ENCODE data around the gene AOPEP.

Gene AOPEP

GRCh38 chr9:94979904-94980507 lies 253.5 kb downstream of the AOPEP start:
- no peak for DNase-seq

DNA sequence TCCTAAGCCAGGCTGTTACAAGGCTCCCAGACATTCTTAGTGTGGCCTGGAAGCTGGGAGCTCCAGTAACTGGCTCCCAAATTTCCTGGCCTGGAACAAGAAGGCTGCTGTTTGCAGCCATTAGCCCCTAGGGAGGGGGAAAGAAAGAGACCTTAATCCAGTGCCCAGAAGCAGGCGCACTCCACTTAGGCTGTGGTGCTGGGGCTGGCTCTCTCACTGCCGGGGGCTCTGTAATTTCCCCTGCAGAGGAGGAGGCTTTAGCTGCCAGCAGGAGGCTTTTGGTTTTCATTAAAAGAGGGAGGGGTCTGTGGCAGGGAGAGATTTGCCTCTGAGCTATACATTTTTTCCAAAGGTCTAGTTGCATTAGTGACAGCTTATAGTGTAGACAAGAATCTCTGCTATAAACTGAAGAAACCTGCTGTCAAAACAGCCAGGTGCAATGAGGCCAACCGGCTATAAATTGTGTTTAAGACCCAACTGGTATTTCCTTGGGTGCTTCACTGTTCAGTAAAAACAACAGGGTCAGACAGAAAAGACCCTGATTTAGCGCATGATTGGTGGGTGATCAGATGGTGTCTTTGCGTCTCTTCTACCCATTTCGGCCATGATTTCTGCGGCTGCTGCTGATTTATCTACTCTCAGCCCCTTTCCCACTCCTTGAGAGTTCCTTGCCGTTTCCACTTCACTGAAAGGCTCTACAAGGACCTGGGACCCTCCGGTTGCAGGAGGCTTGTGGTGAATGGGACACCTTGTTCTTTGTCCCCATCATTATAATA lies 254.6 kb downstream of the AOPEP start:
- no peak for DNase-seq

DNA sequence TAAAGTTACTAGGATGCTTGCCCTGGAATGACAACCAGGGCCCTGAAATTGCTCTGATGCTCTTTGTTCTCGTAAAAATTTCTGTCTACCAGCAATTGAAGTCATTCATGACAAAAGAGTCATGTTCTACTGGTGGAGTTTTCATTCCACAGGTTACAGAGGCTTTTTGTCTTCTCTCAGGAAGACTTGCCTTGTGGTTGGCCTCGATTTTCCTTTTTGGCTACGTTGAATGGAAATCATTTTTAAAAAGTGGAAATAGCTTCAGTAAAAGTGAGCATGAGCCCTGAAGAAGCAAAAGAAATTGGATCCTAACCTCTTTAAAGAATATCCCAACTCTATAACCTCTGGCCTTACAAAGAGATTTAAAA lies 255.2 kb downstream of the AOPEP start:
- DNase-seq = no peak

DNA sequence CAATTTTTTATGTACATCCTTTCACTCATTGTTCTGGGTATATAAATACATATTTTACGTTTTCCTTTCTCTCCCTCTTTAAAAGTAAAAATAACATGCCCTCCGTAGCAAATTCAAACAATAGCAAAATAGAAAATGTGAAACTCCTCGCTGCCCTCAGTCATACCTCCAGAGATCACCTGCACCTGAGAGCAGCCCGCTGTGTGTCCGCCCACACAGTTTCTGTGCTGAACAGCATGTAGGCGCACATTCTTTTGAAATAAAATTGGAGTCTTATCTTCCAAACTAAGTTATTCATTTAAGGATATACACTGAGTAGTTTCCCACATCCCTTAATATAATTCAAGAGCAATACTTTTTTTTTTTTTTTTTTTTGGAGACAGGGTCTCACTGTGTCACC lies 255.7 kb downstream of the AOPEP start:
- DNase-seq = no peak

DNA sequence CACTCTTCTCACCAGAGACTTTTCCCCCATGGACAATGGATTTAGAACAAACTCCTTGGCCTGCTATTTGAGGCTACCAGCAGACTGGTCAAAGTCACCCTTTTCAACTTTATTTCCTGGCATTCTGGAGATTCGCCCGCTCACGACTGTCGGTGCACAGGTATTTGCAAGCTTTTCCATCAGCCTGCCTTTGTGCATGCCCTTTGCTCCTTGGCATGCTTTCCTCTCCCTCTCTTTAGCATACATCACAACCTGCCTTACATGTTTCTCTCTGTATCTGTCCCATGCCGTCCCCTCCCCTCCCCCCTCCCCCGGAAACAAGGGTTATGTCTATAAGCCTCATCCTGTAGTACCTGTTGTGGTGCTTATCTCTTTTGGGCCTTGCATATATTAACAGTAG lies 257.1 kb downstream of the AOPEP start:
- DNase-seq = no peak

DNA sequence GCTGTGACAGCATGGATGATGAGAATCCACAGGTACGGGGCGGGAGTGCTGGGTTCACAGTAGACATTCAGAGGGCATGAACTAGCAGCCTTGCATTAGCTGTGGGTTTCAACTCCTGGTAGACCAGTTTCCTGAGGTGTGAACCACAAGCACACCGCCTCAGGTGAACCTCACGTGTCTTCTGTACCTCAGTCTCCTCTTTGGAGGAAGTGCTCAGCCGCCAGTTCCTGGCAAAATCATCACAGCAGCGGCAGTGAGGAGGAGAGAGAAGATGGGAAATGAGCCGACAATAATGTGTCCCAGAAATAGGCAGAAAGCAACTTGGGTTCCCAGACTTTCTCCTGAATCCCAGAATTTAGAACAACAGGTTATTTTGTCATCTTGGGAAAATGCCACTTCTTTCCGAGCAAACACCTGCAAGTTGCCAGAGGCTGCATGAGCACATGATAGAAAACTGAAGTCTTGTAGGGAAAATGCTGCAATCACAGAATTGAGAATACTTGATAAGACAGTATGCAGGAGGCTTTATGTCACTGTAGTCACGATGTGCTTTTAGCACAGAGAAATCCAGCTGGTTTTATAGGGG lies 258.5 kb downstream of the AOPEP start:
- DNase-seq = no peak

- DNase-seq = no peak
These were observed 259.1 kb downstream of the AOPEP start for GRCh38 chr9:94985649-94986048.

- DNase-seq = no peak
These were observed 261.2 kb downstream of the AOPEP start for GRCh38 chr9:94987731-94988130.

DNA sequence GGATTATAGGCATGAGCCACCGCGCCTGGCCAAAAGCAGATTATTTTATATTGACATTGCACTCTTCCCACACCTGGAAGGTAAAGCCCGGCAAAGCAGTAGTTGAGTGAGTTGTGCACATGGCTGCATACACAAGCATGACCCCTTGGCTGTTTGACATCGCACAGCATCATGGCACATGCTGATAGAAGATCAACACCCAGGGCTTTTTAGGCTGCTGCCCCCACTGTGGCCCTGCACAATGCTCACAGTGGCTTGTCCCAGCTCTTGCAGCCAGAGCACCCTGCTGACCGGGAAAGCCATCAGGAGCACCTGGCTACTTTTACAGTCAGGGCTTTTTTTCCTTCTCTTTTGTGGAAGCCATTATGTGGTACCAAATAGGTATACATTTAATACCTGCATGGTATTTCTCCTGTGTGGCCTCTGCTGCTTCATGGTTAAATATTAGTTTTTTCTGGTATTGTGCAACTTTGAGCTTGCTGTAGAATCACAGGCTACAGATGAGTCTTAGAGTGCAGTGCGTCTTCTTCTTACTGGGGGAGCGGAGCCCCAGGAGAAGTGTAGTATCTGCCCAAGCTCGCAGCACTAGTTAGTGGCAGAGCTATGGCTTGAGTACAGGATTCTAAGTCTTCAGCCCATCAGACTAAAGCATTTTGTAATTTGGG lies 264.5 kb downstream of the AOPEP start:
- no peak for DNase-seq

- no peak for DNase-seq
These were observed 265.7 kb downstream of the AOPEP start for GRCh38 chr9:94991961-94992907.

DNA sequence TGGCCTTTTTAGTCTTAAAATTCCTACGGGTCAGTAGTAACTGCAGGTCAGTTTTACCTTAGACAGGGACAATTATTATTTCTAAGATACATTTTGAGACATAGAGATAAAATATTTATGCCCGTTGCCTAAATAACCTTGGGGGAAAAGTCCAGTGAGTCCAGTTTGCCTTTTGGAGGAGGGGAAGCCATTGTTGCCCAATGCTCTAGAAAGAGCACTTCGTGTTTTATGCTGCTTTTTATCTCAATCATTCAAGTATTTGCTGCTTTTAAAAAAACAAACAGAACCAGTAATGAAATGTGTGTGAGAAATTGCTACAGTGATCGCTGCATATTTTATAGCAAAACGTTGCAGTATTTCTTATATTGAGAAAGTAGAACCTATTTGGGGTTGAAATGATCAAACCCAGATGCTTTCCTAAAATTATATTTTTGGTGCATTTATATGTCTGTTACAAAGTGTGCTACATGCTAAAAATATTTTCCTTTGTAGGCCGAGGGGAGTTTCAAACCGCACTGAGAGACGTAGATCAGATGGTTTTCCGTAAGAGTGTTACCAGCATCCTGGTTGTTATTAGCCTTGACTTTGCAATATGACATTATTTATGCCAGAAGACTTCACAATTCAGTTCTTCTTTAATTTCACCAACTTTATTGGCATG lies 266.8 kb downstream of the AOPEP start:
- DNase-seq = no peak

- DNase-seq = no peak
These were observed 267.3 kb downstream of the AOPEP start for GRCh38 chr9:94993821-94994165.

DNA sequence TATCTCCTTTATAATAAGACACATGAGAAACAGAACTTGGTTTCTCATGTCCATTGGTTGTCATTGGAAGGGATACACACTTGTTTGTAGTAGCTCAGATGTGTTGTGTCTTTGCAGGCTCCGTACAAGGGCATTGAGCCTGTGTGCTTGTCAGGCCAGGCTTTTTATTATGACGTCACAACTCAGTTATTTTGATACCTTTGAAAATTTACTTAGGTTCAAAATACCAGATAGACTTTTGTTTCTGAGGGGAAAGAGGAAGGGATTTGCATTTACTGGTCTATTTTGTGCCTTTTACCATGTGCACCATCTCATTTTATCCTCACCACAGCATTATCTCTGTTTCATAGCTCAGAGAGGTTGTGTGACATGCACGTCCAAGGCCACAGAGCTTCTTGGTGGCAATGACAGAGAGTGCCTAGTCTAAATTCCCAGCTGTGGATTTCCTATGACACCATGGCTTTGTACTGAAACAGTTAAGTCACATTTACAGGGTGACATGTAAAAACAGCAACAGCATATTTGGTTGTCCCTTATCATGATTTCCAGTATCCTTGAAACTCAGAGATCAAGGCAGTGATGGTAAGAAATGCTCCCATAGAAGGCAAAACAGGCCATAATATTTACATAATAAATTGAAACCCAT lies 268.7 kb downstream of the AOPEP start:
- DNase-seq = no peak

DNA sequence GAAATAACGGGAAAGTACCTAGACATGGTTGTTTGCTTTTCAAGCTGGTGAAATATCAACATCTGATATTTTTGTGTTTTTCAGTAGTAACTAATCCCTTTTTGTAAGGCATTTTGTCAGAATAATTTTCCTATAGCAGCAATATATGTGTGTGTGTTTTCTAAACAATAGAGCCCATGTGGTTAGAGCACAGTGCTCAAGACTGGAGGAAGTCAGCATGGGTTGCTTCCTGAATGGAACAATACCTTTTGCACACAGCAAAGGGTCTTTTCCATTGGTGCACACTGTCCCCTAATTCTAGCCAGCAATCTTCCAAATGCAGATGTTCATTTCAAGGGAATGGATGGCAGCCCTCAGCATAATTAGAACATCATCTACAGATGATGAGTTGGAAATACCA lies 270.1 kb downstream of the AOPEP start:
- no peak for DNase-seq

DNA sequence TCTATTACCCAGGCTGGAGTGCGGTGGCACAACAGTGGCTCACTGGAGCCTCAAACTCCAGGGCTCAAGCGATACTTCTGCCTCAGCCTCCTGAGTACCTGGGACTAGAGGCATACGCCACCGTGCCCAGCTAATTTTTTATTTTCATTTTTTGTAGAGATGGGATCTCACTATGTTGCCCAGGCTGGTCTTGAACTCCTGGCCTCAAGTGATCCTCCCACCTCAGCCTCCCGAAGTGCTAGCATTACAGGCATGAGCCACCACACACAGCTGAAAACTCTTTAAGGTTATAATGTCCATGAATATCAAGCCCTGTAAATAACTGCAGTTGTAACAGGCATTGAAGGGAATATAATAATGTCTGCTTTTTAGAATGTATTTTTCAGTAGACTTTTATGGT lies 271.2 kb downstream of the AOPEP start:
- DNase-seq = no peak

DNA sequence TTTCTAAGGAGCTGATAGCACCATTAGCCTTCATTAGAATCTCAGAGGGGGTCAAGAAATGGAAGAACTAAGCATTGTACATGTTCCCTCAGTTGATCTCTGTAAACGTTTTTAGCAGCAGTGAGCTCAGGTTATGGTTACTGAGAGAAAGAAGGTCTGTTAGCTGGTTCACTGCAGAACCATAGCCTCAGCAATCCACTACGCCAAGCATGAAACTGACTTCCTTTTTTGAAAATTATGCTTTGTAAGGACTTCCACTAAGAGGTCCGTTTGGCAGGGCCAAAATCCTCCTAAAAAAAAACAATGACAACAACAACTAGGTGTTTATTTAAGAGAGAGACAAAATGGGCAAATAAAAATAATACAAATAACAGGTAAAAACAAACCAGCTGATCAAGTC lies 273.3 kb downstream of the AOPEP start:
- no peak for DNase-seq

DNA sequence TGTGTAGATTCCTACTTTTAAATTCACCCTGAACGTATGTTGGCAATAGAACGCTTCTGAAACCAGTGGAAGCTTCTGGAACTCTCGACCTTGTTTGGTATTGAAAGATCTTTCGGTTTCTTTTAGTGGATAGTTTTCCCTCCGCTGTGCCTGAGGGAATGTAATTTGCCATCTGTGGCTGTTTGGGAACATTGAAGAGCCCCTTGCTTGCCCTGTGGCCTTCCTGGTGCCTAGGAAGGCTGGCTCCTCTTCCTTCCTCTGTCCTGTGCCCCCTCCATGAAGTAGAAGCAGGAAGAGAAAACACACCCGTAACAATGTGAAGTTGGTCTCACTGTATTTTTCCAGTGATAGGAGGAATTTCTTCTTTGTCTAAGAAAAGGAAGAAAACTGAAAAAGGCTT lies 274.3 kb downstream of the AOPEP start:
- DNase-seq = no peak

DNA sequence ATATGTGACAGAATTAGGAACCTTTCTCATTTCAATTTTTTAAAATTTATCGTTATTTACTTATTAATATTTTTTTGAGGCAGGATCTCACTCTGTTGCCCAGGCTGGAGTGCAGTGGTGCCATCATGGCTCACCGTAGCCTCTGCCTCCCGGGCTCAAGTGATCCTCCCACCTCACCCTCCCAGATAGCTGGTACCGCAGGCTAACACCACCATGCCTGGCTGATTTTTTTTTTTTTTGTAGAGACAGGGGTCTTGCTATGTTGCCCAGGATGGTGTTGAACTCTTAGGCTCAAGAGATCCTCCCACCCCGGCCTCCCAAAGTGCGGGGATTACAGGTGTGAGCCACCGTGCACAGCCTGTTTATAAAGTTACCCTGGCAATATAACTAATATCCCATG lies 275.2 kb downstream of the AOPEP start:
- no peak for DNase-seq

DNA sequence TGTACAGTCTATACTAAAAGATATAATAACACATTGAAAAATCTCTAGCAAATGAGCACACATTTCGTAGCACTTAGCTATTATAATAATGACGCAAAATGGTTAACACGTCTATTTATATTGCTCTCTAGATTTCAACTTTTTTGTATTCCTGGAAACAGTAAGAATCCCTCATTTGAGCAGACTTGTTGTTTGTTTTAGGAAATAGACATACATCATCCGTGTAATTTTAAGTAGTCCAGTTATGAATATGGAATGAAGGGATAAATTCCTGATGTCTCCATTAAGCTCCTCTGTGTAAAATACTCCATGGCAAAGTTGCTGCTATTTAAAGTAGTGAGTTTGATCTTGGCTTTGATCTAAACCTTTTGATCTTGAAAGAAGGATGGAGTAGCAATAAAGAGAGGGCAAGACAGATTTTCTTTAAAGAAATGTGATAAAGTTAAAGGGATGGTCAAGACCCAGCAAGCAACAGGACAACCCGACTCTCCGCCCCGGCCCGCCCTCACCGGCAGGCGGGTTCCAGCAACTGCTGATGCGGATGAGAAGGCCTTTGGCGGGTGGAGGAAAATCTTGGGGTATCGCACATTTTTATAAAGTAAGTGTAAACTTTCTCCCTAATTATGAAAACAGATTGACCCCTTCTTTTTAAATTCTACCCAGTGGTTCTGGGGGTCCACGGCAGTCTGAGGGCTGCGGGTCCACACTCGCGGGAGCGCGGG lies 277.4 kb downstream of the AOPEP start:
- no peak for DNase-seq

DNA sequence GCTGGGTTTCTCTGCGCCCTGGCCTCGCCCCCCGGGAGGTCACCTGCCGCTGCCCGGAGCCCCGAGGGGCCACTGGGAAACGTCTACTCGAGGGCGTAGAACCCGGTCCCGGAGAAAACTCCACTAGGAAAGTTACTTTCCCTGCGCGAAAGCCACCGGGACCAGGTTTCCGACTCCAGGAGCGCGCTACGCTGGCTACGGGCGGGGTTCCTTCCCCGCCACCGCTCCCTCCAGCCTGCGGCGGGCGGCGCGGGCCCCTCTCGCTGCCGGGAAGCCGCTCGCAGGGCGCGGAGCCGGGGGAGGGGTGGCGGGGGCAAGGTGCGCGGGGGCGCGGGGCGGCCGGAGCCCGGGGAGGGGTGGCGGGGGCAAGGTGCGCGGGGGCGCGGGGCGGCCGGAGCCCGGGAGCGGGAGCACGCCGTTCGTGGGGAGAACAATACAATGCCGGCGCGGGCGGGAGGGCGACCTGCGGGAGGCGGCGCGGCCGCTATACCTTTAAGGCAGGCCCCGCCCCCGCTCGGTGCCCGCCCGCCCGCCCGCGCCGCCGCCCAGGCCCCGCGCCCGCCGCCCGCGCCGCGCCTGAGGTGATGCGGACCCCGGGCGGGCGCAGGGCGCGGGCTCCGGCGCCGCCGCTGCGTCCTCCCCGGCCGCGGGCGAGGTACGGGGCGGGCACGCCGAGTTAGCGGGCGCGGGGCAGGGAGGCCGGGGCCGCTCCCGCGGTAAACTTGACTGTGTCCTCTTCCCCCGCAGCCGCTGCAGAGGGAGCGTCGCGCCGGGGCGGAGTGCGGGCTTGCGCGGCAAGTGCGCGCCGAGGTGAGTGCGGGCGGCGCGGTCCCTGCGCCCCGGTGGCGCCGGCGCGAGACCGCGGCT lies 278.1 kb downstream of the AOPEP start:
- no peak for DNase-seq
